IPS-18c (cell line): Measurements from ENCODE around the gene TRIM5.
"Not testable (repeated sequence)": the region's sequence is repeated elsewhere in the genome, so short reads cannot be mapped to it uniquely, and the experiment has no call there.

ENCODE experiments used
- H3K4me3 ChIP-seq: 2 replicates; pipeline ENCODE4 v1.7.0; 2013; ENCODE audit warnings: low read depth, mild to moderate bottlenecking, low read length, moderate library complexity; ENCODE audit not compliant: insufficient read depth
- H3K9me3 ChIP-seq: one replicate; pipeline ENCODE4 v1.6.1; 2013; ENCODE audit warnings: mild to moderate bottlenecking, low read length, moderate library complexity; ENCODE audit not compliant: control insufficient read depth, insufficient read depth

The TRIM5 gene

GRCh38 chr11:5656956-5657355, 27.9 kb downstream of the TRIM5 start:
- not testable (repeated sequence) for H3K9me3 ChIP-seq, H3K4me3 ChIP-seq

- Histone ChIP-seq H3K4me3 (no peak overlapping the region), H3K9me3 (peaks cover 2% of the 10 kb centered on the region)
These were observed 29.4 kb downstream of the TRIM5 start for GRCh38 chr11:5655474-5655873.

DNA sequence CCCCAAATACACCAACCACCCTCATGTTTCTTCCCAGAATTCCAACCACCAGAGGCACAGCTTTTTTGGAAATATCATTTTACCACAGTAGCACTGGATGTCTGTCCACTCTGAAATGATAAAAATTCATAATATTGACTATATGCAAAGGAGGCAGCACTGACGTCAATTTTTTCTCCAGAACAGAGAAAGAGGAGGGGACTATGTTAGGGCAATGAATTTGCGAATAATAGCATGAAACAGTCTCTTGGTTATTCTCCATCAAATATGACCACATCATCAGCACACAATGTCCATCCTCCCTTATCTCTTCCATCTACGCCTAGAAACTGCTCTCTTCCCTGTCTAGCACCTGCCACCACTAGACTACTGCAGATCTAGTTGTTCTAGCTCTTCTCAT, 38.7 kb downstream of the TRIM5 start:
- Histone ChIP-seq H3K4me3 (no peak overlapping the region), H3K9me3 (no peaks in the 10 kb centered on the region)

DNA sequence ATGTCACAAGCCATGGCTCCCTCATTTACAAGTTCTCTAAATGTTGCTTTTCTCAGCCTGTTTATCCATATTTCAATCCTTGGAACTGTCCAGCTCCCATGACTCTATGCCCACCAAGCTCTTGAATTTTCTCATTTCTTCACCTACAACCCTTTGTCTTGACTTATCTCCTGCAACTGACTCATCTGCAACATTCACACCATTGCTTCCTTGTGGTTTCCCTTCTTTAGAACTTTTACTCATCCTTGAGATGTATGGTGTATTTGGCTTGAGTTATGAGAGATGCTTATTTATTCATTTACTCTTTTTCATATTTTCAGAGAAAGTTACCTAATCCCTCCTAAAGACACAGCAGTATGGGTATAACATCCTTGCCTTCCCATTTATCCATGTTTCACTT, 41.3 kb downstream of the TRIM5 start:
- no peak overlapping the region for H3K4me3 ChIP-seq
- no peaks in the 10 kb centered on the region for H3K9me3 ChIP-seq

DNA sequence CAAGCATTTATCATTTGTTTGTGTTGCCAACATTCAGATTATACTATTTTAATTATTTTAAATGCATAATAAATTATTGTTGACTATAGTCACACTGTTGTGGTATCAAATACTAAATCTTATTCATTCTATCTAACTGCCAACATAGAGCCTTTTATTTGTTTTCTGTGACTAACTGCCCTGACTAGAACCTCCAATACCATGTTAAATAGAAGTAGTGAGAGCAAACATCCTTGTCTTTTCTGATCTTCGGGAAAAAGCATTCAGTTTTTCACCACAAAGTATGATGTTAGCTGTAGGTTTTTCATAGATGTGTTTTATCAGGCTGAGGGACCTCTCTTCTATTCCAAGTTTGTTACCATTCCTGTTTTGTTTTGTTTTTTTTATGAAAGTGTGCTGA, 44.9 kb downstream of the TRIM5 start:
- no peak overlapping the region for H3K4me3 ChIP-seq
- H3K9me3 ChIP-seq, result no peaks in the 10 kb centered on the region

- H3K9me3 ChIP-seq, result no peaks in the 10 kb centered on the region
- H3K4me3 ChIP-seq, result no peak overlapping the region
These were observed 52.8 kb downstream of the TRIM5 start for GRCh38 chr11:5631969-5632635.

DNA sequence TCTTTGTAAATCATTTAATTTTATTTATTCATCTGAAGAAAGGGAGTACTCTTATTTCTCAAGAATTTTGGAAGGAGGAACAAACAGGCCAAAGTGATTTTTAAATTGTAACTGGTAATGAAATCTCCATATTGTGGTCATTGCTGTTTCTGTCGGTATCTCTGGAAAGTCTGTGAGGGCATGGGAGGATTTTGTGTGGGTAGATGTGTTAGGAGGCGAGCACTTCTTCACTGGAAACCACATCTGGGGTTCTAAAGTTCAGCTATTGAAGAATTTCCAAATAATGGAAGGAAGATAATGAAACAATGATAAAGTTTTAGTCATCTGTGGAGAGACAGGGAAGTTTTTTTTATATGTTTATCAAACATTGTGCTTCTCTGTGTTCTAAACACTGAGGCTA, 53.5 kb downstream of the TRIM5 start:
- Histone ChIP-seq H3K4me3 (no peak overlapping the region), H3K9me3 (no peaks in the 10 kb centered on the region)

DNA sequence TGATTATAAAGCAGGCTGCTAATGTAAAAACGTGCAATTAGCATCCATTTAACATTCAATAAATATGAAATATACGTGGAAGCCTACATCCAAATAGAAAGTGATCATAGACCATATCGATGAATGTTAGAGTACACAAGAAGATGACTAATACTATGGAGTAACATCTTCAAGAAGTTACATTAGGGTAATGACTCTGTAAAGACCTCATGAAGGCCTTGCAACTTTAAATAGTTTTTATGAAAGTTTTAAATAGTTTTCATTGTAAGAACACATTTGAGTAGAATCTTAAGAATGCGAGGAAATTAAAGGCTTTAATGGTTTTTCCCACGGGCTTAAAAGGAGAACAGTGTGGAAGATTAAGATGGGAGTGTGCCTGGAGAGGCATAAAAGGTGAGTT, 58.7 kb downstream of the TRIM5 start:
- H3K4me3 ChIP-seq, result no peak overlapping the region
- H3K9me3 ChIP-seq, result no peaks in the 10 kb centered on the region

- H3K9me3 ChIP-seq, result no peaks in the 10 kb centered on the region
- H3K4me3 ChIP-seq, result no peak overlapping the region; the same call in 1 of the 2 replicates
These were observed 59.6 kb downstream of the TRIM5 start for GRCh38 chr11:5625281-5625680.

DNA sequence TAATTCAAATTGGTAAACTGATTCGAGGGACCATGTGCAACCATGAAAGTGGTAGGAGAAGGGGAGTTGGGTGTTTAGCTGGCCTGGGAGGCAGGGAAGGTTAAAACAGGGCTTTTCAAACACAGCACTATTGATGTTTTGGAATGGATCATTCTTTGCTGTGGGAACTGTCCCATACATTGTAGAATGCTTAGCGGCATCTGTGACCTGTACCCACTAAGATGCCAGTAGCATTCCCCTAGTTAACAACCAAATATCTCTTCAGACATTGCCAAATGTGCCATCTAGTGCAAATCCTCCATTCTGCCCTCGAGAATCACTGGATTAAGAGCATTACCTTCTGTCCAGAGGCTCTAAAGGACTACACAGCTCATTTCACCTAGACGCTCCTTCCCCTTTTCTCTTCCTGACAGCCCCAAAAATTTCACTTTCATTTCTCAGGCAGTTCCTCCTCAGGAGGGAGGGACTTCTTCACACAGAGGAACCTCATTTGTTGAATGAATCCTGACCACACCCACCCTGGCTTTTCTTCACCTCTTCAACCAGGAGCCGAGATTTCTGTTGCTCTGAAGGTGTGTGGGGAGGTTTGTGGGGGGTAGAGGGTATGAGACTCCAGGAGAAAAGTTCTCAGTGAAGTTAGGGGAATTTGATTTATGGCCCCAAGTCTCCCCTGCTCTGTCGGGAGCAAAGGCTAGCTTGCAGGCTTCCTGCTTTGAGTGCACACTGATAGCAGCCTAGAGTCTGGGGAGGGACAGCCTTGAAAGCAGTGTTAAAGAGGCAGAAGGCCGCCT, 60.2 kb downstream of the TRIM5 start, which contains the start of gene TRIM34:
Gene TRIM34 (plus strand): TSS at position 513 of the 791 bp plus-strand sequence. CDS start 7,331 bp downstream, outside the sequence.
- Histone ChIP-seq H3K9me3 (no peaks in the 10 kb centered on the region), H3K4me3 (peak within 1 kb of the TSS; percentile 1; the same call in 1 of the 2 replicates)

GRCh38 chr11:5622802-5623201, 62.1 kb downstream of the TRIM5 start:
- no peak overlapping the region for H3K4me3 ChIP-seq
- H3K9me3 ChIP-seq, result no peaks in the 10 kb centered on the region

DNA sequence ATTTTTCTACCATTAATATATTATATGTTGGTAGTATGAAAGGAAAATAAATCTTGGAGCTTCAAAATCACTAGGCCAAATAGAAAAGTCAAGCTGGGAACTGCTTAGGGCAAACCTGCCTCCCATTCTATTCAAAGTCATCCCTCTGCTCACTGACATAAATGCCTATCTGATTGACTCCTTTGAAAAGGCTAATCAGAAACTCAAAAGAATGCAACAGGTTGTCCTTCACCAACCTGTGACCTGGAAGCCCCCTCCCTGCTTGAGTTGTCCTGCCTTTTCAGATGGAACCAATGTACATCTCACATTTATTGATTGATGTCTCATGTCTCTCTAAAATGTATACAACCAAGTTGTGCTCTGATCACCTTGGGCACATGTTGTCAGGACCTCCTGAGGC, 63.3 kb downstream of the TRIM5 start:
- Histone ChIP-seq H3K4me3 (no peak overlapping the region), H3K9me3 (no peaks in the 10 kb centered on the region)

- Histone ChIP-seq H3K9me3 (no peaks in the 10 kb centered on the region), H3K4me3 (no peak overlapping the region)
These were observed 64.0 kb downstream of the TRIM5 start for GRCh38 chr11:5620651-5621521.

GRCh38 chr11:5618807-5619206, 66.1 kb downstream of the TRIM5 start:
- no peak overlapping the region for H3K4me3 ChIP-seq
- no peaks in the 10 kb centered on the region for H3K9me3 ChIP-seq
